Endothelial cell of umbilical vein (primary cell): ENCODE data around the gene MIX23. TPM values are rescaled to one million over a fixed set of nuclear protein-coding genes. Genes with fewer than 3 reads are reported as not detected.

Source experiments
- BruUV-seq: library from RNA; stranded (reverse); fragments of 400-500 nt; replicated peaks from 2 replicates; lab custom pipeline; 2021; lab: Mats Ljungman, UMichigan
- CTCF ChIA-PET: fragments of 300-600, 350-600 bp; sonication (Branson Sonifier 250); formaldehyde crosslinking; loops from one replicate; lab custom pipeline; 2021; ENCODE audit warnings: antibody characterized with exemption, inconsistent platforms; lab: Charles Lee
- POLR2A ChIA-PET: fragments of 300-600, 350-600 bp; sonication (Branson Sonifier 250); formaldehyde crosslinking; loops from one replicate; lab custom pipeline; 2021; ENCODE audit warnings: antibody characterized with exemption, inconsistent platforms; lab: Charles Lee
- DNase-seq: peaks from one replicate; pipeline ENCODE4 v3.0.0-alpha.2; 2011; ENCODE audit warnings: low read depth, low spot score
- FAIRE-seq: peaks from 2 replicates; lab custom pipeline; 2011; peaks lifted over from hg19 to GRCh38; lab: Jason Lieb, UNC
- H2AFZ ChIP-seq: 2 replicates; pipeline ENCODE4 v1.6.0; 2012; ENCODE audit warnings: low read depth, low read length, control low read depth, inconsistent platforms
- H3K27ac ChIP-seq: 2 replicates; pipeline ENCODE4 v1.5.1; 2011; ENCODE audit warnings: low read depth, mild to moderate bottlenecking, control low read depth, low read length, moderate library complexity; ENCODE audit not compliant: insufficient read depth
- H3K27me3 ChIP-seq, 2 experiments: 2 replicates each; pipeline versions ENCODE4 v1.6.0 to v1.6.1; 2011; ENCODE audit warnings: low read length in 2 of 2, mixed read lengths in 1 of 2; ENCODE audit not compliant: control insufficient read depth in 2 of 2, insufficient read depth in 2 of 2
- H3K36me3 ChIP-seq, 2 experiments: 2 replicates in 1 of 2; 3 replicates in 1 of 2; pipeline ENCODE4 v1.5.1; 2011; ENCODE audit warnings: low read length in 2 of 2, mild to moderate bottlenecking in 1 of 2, moderate library complexity in 1 of 2; ENCODE audit not compliant: control insufficient read depth in 2 of 2, insufficient read depth in 2 of 2; ENCODE audit errors: extremely low read depth in 1 of 2
- H3K4me1 ChIP-seq: 3 replicates; pipeline ENCODE4 v1.5.1; 2011; ENCODE audit warnings: mild to moderate bottlenecking, low read length; ENCODE audit not compliant: control insufficient read depth, insufficient read depth; ENCODE audit errors: extremely low read depth
- H3K4me2 ChIP-seq: 2 replicates; pipeline ENCODE4 v1.6.1; 2011; ENCODE audit warnings: low read length, control low read depth, mixed read lengths; ENCODE audit not compliant: insufficient read depth
- H3K4me3 ChIP-seq, 3 experiments: fragments of 200-600 bp in 1 of 3; sonication (generic), shearing (Covaris generic) in 1 of 3; replicated peaks in 1 of 3; 2 replicates each; pipeline ENCODE4 v1.5.1; 2011 to 2016; ENCODE audit warnings: control low read depth in 3 of 3, low read length in 3 of 3, mild to moderate bottlenecking in 2 of 3, inconsistent platforms in 1 of 3, low read depth in 1 of 3, moderate library complexity in 1 of 3; ENCODE audit not compliant: insufficient read depth in 1 of 3
- H3K79me2 ChIP-seq: 2 replicates; pipeline ENCODE4 v1.6.0; 2012; ENCODE audit warnings: low read length, inconsistent platforms; ENCODE audit not compliant: control insufficient read depth, insufficient read depth
- H3K9ac ChIP-seq: replicated peaks from 2 replicates; pipeline ENCODE3; 2011; ENCODE audit warnings: low read length, control low read depth; ENCODE audit not compliant: insufficient read depth; ENCODE audit errors: extremely low read depth
- H3K9me1 ChIP-seq: replicated peaks from 3 replicates; pipeline ENCODE4 v1.6.0; 2011; ENCODE audit warnings: mild to moderate bottlenecking, low read length; ENCODE audit not compliant: control insufficient read depth, insufficient read depth; ENCODE audit errors: extremely low read depth
- H3K9me3 ChIP-seq: replicated peaks from 2 replicates; pipeline ENCODE4 v1.5.1; 2012; ENCODE audit warnings: low read length, inconsistent platforms; ENCODE audit not compliant: control insufficient read depth, insufficient read depth
- H4K20me1 ChIP-seq: replicated peaks from 2 replicates; pipeline ENCODE3; 2011; ENCODE audit warnings: mild to moderate bottlenecking, low read length; ENCODE audit not compliant: control insufficient read depth, insufficient read depth; ENCODE audit errors: extremely low read depth
- EZH2 ChIP-seq: IDR thresholded peaks from 2 replicates; pipeline ENCODE4 v1.6.1; 2012; ENCODE audit warnings: borderline replicate concordance, low read depth, mild to moderate bottlenecking, moderate library complexity, low read length, inconsistent platforms; ENCODE audit not compliant: severe bottlenecking
- FOS ChIP-seq: IDR thresholded peaks from 2 replicates; pipeline ENCODE4 v1.6.1; 2011; ENCODE audit warnings: mild to moderate bottlenecking, low read length, moderate library complexity, borderline replicate concordance; ENCODE audit not compliant: insufficient read depth
- GATA2 ChIP-seq: IDR thresholded peaks from 2 replicates; pipeline ENCODE4 v1.7.0; 2011; ENCODE audit warnings: low read depth, mild to moderate bottlenecking, moderate library complexity, mixed read lengths, low read length; ENCODE audit not compliant: insufficient read length, insufficient read depth
- JUN ChIP-seq: IDR thresholded peaks from 2 replicates; pipeline ENCODE4 v1.6.1; 2011; ENCODE audit warnings: borderline replicate concordance, low read depth; ENCODE audit not compliant: insufficient read length, insufficient read depth
- MYC ChIP-seq: IDR thresholded peaks from one replicate; pipeline ENCODE4 v1.6.1; 2011; ENCODE audit warnings: mild to moderate bottlenecking, low read depth, low read length
- POLR2A ChIP-seq: IDR thresholded peaks from 2 replicates; pipeline ENCODE4 v1.6.1; 2012; ENCODE audit warnings: low read depth, mild to moderate bottlenecking, control low read depth, low read length
- POLR2AphosphoS5 ChIP-seq: IDR thresholded peaks from 2 replicates; pipeline ENCODE4 v1.6.1; 2012; ENCODE audit warnings: low read depth, mild to moderate bottlenecking, control low read depth, low read length, moderate library complexity; ENCODE audit not compliant: insufficient read depth
- dilution Hi-C: fragments of 300-500 bp; cut with MboI; formaldehyde crosslinking; loops from one replicate; pipeline ENCODE4 v1.15.0; 2019; ENCODE audit warnings: low sequenced_read_pairs; ENCODE audit not compliant: extremely low pct_ligation_motif_present
- intact Hi-C: fragments of 100-400 bp; cut with micrococcal nuclease; formaldehyde crosslinking; loops from one replicate; pipeline ENCODE4 v1.10.0; 2022
- polyA plus RNA-seq, 4 experiments: library from polyadenylated mRNA; depleted of rRNA in 3 of 4; stranded (reverse) in 3 of 4; unstranded in 1 of 4; fragments of >200 nt; gene quantifications; 2 replicates each; pipeline versions ENCODE4 v1.2.1 to v1.2.3, GENCODE V29; 2011 to 2012; ENCODE audit warnings: missing spikeins in 1 of 4
- total RNA-seq: library from RNA; stranded (reverse); gene quantifications from 2 replicates; pipeline ENCODE4 v1.2.3, GENCODE V29; 2021
- TF ChIP-seq, protein P1 (sequence below), 2 donors: IDR thresholded peaks; 1 replicate in 1 of 2; 2 replicates in 1 of 2; pipeline ENCODE4 v1.5.1; 2011; ENCODE audit warnings: low read length in 2 of 2, mild to moderate bottlenecking in 2 of 2, moderate library complexity in 2 of 2, control low read depth in 1 of 2, inconsistent platforms in 1 of 2, low read depth in 1 of 2; ENCODE audit not compliant: insufficient read depth in 1 of 2; ENCODE audit errors: extremely low read depth in 1 of 2
- TF ChIP-seq, protein P2 (sequence below): IDR thresholded peaks from 2 replicates; pipeline ENCODE4 v1.6.1; 2011; ENCODE audit not compliant: insufficient read depth, insufficient read length

The MIX23 gene
- total and polyA plus RNA-seq, 2 donors (not counting 3 experiments of a cell fraction or from before 2014, with no cell fraction given) = 4.5 to 53.5 TPM

GRCh38 chr3:122342803-122343202 lies 40.2 kb downstream of the MIX23 start:
- Histone ChIP-seq H3K4me3 (no peak overlapping the region), H3K4me1 (no peaks in the 10 kb centered on the region), H3K27me3 (no peaks in the 10 kb centered on the region), H2AFZ (no peak overlapping the region), H3K9me1 (no peaks in the 10 kb centered on the region), H3K27ac (no peak overlapping the region), H4K20me1 (no peaks in the 10 kb centered on the region), H3K36me3 (no peaks in the 10 kb centered on the region), H3K79me2 (no peaks in the 10 kb centered on the region), H3K9ac (no peak overlapping the region), H3K9me3 (no peaks in the 10 kb centered on the region), H3K4me2 (no peak overlapping the region)
- intact Hi-C loops = no loop called here
- CTCF ChIA-PET = no interaction called here
- no peak for TF ChIP-seq GATA2
- TF ChIP-seq FOS = no peak
- TF ChIP-seq POLR2A = no peak
- TF ChIP-seq, protein P1, sequence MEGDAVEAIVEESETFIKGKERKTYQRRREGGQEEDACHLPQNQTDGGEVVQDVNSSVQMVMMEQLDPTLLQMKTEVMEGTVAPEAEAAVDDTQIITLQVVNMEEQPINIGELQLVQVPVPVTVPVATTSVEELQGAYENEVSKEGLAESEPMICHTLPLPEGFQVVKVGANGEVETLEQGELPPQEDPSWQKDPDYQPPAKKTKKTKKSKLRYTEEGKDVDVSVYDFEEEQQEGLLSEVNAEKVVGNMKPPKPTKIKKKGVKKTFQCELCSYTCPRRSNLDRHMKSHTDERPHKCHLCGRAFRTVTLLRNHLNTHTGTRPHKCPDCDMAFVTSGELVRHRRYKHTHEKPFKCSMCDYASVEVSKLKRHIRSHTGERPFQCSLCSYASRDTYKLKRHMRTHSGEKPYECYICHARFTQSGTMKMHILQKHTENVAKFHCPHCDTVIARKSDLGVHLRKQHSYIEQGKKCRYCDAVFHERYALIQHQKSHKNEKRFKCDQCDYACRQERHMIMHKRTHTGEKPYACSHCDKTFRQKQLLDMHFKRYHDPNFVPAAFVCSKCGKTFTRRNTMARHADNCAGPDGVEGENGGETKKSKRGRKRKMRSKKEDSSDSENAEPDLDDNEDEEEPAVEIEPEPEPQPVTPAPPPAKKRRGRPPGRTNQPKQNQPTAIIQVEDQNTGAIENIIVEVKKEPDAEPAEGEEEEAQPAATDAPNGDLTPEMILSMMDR (IDR thresholded peaks at IDR 0.05; ENCODE audit: extremely low read depth in 1 of 2, insufficient read depth in 1 of 2, low read depth in 1 of 2, low read length in 2 of 2) = no peak
- no peak for TF ChIP-seq EZH2
- TF ChIP-seq, protein P2, sequence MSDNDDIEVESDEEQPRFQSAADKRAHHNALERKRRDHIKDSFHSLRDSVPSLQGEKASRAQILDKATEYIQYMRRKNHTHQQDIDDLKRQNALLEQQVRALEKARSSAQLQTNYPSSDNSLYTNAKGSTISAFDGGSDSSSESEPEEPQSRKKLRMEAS = no peak
- BruUV-seq = no TSS peak
- no peak for DNase-seq
- FAIRE-seq = no peak
- dilution Hi-C loops = no loop called here
- POLR2A ChIA-PET = no interaction called here

DNA sequence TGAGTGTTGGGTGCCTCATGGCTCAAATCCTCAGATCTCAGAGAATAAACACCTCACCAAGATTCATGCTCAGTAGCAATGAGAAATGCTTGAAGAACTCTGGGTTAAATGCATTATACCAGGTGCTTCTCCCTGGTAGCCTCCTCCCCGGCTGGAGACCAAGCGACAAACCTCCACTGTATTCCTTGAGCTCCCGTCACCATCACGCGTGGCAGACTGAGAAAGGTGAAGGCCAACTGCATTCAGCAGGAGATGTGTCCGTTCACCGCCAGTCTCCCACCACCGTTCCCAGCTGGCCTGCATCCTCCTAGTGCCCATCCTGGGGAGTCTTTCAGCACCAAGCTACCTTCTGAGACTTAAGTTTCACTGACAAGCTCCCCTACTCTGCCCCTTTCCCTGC lies 50.5 kb downstream of the MIX23 start:
- Histone ChIP-seq H3K9me1 (no peaks in the 10 kb centered on the region), H3K36me3 (no peaks in the 10 kb centered on the region), H4K20me1 (no peaks in the 10 kb centered on the region), H3K9ac (no peak overlapping the region), H2AFZ (no peak overlapping the region), H3K27me3 (peaks cover under 1 to 3% of the 10 kb centered on the region in 2 experiments), H3K4me1 (no peaks in the 10 kb centered on the region), H3K27ac (no peak overlapping the region), H3K79me2 (no peaks in the 10 kb centered on the region), H3K9me3 (no peaks in the 10 kb centered on the region), H3K4me3 (no peak overlapping the region), H3K4me2 (no peak overlapping the region)
- intact Hi-C loops = no loop called here
- no peak for TF ChIP-seq EZH2
- TF ChIP-seq POLR2A = no peak
- TF ChIP-seq, protein P2 = no peak
- TF ChIP-seq FOS = no peak
- TF ChIP-seq, protein P1 (IDR thresholded peaks at IDR 0.05; ENCODE audit: extremely low read depth in 1 of 2, insufficient read depth in 1 of 2, low read depth in 1 of 2, low read length in 2 of 2) = no peak
- no peak for TF ChIP-seq POLR2AphosphoS5
- no peak for TF ChIP-seq GATA2
- no peak for TF ChIP-seq MYC
- no peak for TF ChIP-seq JUN
- BruUV-seq = no TSS peak
- dilution Hi-C loops = no loop called here
- CTCF ChIA-PET = no interaction called here
- POLR2A ChIA-PET = no interaction called here
- no peak for FAIRE-seq
- DNase-seq = no peak
